Endothelial cell of umbilical vein (primary cell): ENCODE data around the gene AMER1.

Experiments
- CTCF ChIP-seq, 2 donors: IDR thresholded peaks; 1 replicate in 1 of 2; 2 replicates in 1 of 2; pipeline ENCODE4 v1.5.1; 2011; ENCODE audit warnings: low read length in 2 of 2, mild to moderate bottlenecking in 2 of 2, moderate library complexity in 2 of 2, control low read depth in 1 of 2, inconsistent platforms in 1 of 2, low read depth in 1 of 2; ENCODE audit not compliant: insufficient read depth in 1 of 2; ENCODE audit errors: extremely low read depth in 1 of 2
- EZH2 ChIP-seq: IDR thresholded peaks from 2 replicates; pipeline ENCODE4 v1.6.1; 2012; ENCODE audit warnings: borderline replicate concordance, low read depth, mild to moderate bottlenecking, moderate library complexity, low read length, inconsistent platforms; ENCODE audit not compliant: severe bottlenecking
- GATA2 ChIP-seq: IDR thresholded peaks from 2 replicates; pipeline ENCODE4 v1.7.0; 2011; ENCODE audit warnings: low read depth, mild to moderate bottlenecking, moderate library complexity, mixed read lengths, low read length; ENCODE audit not compliant: insufficient read length, insufficient read depth
- JUN ChIP-seq: IDR thresholded peaks from 2 replicates; pipeline ENCODE4 v1.6.1; 2011; ENCODE audit warnings: borderline replicate concordance, low read depth; ENCODE audit not compliant: insufficient read length, insufficient read depth
- MAX ChIP-seq: IDR thresholded peaks from 2 replicates; pipeline ENCODE4 v1.6.1; 2011; ENCODE audit not compliant: insufficient read depth, insufficient read length
- MYC ChIP-seq: IDR thresholded peaks from one replicate; pipeline ENCODE4 v1.6.1; 2011; ENCODE audit warnings: mild to moderate bottlenecking, low read depth, low read length
- POLR2A ChIP-seq: IDR thresholded peaks from 2 replicates; pipeline ENCODE4 v1.6.1; 2012; ENCODE audit warnings: low read depth, mild to moderate bottlenecking, control low read depth, low read length
- POLR2AphosphoS5 ChIP-seq: IDR thresholded peaks from 2 replicates; pipeline ENCODE4 v1.6.1; 2012; ENCODE audit warnings: low read depth, mild to moderate bottlenecking, control low read depth, low read length, moderate library complexity; ENCODE audit not compliant: insufficient read depth

GRCh38 chrX:64191281-64192010, 14.1 kb downstream of the AMER1 start:
- TF ChIP-seq POLR2AphosphoS5 (no peak), CTCF (IDR thresholded peaks at IDR 0.05; ENCODE audit: extremely low read depth in 1 of 2, insufficient read depth in 1 of 2, low read depth in 1 of 2, low read length in 2 of 2) (no peak), EZH2 (no peak), POLR2A (no peak), MYC (no peak), MAX (no peak), GATA2 (no peak), JUN (no peak)
